GM19395 (cell line): Measurements from ENCODE around the gene LYPD3.

ENCODE experiments used
- ATAC-seq: cut with Tn5 transposase; IDR thresholded peaks from one replicate; pipeline ENCODE4 v1.9.1; 2021; ENCODE audit warnings: mild to moderate bottlenecking, moderate library complexity; ENCODE audit not compliant: unreplicated experiment

The LYPD3 gene

GRCh38 chr19:43486412-43486811, 21.0 kb upstream of the LYPD3 start:
- no peak for ATAC-seq

GRCh38 chr19:43485951-43486350, 20.5 kb upstream of the LYPD3 start:
- ATAC-seq: no peak

- ATAC-seq: no peak
Observed at GRCh38 chr19:43483281-43483680, 17.9 kb upstream of the LYPD3 start.

DNA sequence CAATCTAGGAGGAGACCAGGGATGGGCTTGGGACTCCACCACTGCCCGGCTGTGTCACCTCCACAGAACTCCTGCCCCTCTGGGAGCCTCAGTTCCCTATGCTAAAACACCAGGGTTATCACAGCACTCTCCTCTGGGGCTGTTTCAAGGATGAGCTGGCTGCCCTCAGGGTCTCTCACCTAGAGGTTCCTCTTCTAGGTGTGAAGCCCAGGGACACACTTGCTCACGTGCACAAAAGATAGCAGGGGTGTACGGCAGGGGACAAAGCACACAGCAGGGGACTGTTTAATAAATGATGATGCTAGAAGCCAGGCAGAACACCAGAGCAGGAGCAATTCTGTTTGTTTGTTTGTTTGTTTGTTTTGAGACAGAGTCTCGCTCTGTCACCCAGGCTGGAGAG, 16.8 kb upstream of the LYPD3 start:
- no peak for ATAC-seq

- ATAC-seq: no peak
Observed at GRCh38 chr19:43481701-43482100, 16.3 kb upstream of the LYPD3 start.

DNA sequence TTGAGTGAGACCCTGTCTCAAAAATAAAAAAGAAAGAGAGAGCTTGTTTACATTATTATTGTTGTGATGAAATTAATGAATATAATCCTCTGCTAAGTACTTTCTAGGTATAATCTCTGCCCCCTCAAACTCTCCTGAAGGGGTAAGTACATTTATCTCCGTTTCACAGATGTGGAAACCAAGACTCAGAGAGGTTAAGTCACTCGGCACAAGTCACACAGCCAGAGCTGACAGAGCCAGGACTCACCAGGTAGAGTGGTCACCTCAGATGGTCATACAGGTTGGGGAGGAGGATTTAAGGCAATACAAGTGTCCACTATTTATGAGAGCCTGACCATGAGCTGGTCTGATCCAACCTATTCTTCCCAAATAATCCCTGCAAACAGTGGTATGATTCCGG, 15.2 kb upstream of the LYPD3 start:
- no peak for ATAC-seq

GRCh38 chr19:43479961-43480561, 14.7 kb upstream of the LYPD3 start:
- ATAC-seq: no peak

DNA sequence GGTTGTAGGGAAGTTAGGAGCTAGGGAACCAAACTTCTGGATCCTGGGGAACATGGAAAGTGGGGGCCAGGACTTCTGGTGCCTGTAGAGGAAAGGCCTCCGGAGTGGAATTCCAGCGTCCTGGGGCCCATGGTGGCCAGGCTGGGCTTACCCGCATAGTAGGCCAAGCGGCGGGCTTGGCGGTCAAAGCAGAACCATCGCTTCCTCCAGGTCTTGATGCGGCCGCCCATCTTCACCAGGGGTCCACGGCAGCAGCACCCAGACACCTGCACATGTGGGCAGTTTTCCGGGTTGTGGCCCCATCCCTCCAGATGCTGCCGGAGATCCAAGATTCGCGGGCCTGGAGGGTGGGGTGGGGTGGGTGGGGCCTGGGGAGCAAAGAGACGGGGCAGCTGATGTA, 13.8 kb upstream of the LYPD3 start:
- no peak for ATAC-seq

- no peak for ATAC-seq
Observed at GRCh38 chr19:43478323-43478722, 12.9 kb upstream of the LYPD3 start.

GRCh38 chr19:43476606-43477005, 11.2 kb upstream of the LYPD3 start:
- no peak for ATAC-seq

DNA sequence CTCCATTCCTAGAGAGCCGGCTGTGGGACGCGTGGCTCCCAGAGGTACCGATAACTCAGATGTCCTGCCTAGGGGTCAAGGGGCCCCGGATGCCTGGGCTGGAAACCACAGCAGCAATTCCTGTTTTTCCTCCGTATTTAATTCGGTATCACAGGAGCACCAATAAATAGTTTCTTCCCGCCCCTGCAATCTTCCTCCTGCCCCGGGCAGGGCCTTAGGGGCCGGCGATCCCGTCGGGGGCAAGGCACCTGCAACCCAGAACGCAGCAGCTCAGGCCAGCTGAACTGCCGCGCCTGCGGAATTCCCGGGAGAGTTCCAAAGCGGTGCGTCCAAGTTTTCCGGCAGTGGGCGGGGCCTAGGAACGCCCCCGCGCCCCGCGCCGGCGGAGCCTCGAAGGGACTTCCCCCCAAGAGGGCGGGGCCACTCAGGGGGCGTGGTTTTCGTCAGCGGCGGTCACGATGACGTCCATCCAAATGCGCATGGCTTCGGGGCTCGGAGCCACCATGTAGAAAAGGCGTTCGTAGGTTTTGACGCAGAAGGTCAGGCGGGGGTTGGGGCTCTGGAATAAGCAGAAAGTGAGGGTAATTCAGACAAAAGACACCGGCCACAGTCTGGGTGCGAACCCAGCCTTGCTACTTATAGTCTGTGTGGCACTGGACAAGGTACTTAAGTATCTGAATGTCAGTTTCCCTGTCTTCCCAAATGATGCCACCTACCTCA, 9.7 kb upstream of the LYPD3 start:
- peak; percentile 76 for ATAC-seq

GRCh38 chr19:43474487-43474886, 9.1 kb upstream of the LYPD3 start:
- ATAC-seq: no peak

- no peak for ATAC-seq
Observed at GRCh38 chr19:43471091-43471490, 5.7 kb upstream of the LYPD3 start.

DNA sequence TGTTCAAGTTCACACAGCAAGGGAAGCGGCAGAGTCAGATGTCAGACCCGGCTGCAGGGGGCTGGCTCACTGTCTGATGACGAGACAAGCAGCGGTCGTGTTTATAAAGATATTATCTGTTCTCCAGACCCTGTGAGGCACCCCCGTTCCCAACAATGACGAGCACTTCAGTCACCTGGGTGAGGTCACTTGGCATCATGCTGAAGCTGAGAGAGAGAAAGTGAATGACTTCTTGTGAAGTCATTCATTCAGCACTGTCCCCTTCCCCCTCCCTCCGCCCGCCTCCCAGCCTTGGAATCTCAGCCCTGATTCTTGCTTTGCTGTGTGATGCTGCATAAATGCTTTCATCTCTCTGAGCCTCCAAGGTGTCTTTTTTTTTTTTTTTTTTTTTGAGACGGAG, 4.9 kb upstream of the LYPD3 start:
- no peak for ATAC-seq

- no peak for ATAC-seq
Observed at GRCh38 chr19:43469160-43469480, 3.7 kb upstream of the LYPD3 start.

- no peak for ATAC-seq
Observed at GRCh38 chr19:43468354-43469159, 3.1 kb upstream of the LYPD3 start.

GRCh38 chr19:43467730-43468129, 2.3 kb upstream of the LYPD3 start:
- ATAC-seq: no peak

GRCh38 chr19:43467276-43467675, 1.9 kb upstream of the LYPD3 start:
- no peak for ATAC-seq

GRCh38 chr19:43466793-43467192, 1.4 kb upstream of the LYPD3 start:
- no peak for ATAC-seq

GRCh38 chr19:43464134-43464775, 1.2 kb downstream of the LYPD3 start:
- peak; percentile 49 for ATAC-seq

- ATAC-seq: peak; percentile 82
Observed at GRCh38 chr19:43463381-43464133, 1.9 kb downstream of the LYPD3 start.
